T-cell (primary cell): ENCODE measurements around the gene GSTA1. TPM values are rescaled to one million over a fixed set of nuclear protein-coding genes. Genes with fewer than 3 reads are reported as not detected.
"Not testable (repeated sequence)": the region's sequence is repeated elsewhere in the genome, so short reads cannot be mapped to it uniquely, and the experiment has no call there.

ENCODE experiments used
- ATAC-seq, 4 experiments: fragments of 200-7000 bp in 3 of 4; fragments of 150-1000 bp in 1 of 4; cut with Tn5 transposase; replicated peaks in 1 of 4; 1 replicate in 3 of 4; 2 replicates in 1 of 4; pipeline ENCODE4 v1.10.0; 2021; ENCODE audit warnings: moderate library complexity in 3 of 4, mild to moderate bottlenecking in 2 of 4, moderate number of reproducible peaks in 1 of 4
- CTCF ChIA-PET, 2 donors: fragments of 300-600 bp; sonication (Branson Sonifier 250); formaldehyde crosslinking; loops; one replicate each; lab custom pipeline; 2022; ENCODE audit warnings: antibody characterized with exemption in 2 of 2; lab: Charles Lee
- POLR2A ChIA-PET, 2 donors: fragments of 300-600 bp; sonication (Branson Sonifier 250); formaldehyde crosslinking; loops; one replicate each; lab custom pipeline; 2022; ENCODE audit warnings: antibody characterized with exemption in 2 of 2; lab: Charles Lee
- DNase-seq, 35 experiments: peaks; one replicate each; pipeline versions ENCODE4 v3.0.0 to v3.0.0-alpha.2; 2013 to 2023
- H3K27ac ChIP-seq: one replicate; pipeline ENCODE4 v1.5.1; 2013; ENCODE audit warnings: low read length
- H3K27me3 ChIP-seq, 2 experiments: replicated peaks in 1 of 2; 1 replicate in 1 of 2; 2 replicates in 1 of 2; pipeline versions ENCODE4 v1.6.1 to v1.7.0; 2013; ENCODE audit warnings: low read length in 1 of 2, mixed read lengths in 1 of 2; ENCODE audit not compliant: control insufficient read depth in 2 of 2, insufficient read depth in 2 of 2; ENCODE audit errors: extremely low read depth in 1 of 2
- H3K36me3 ChIP-seq, 2 donors: 1 replicate in 1 of 2; 2 replicates in 1 of 2; pipeline versions ENCODE4 v1.6.1 to v1.7.0; 2013; ENCODE audit warnings: low read length in 1 of 2; ENCODE audit not compliant: control insufficient read depth in 2 of 2, insufficient read depth in 1 of 2; ENCODE audit errors: extremely low read depth in 1 of 2
- H3K4me1 ChIP-seq, 2 experiments: 1 replicate in 1 of 2; 2 replicates in 1 of 2; pipeline versions ENCODE4 v1.6.1 to v1.7.0; 2013; ENCODE audit warnings: low read length in 2 of 2, mixed read lengths in 1 of 2; ENCODE audit not compliant: insufficient read depth in 2 of 2, control insufficient read depth in 1 of 2; ENCODE audit errors: extremely low read depth in 1 of 2
- H3K4me3 ChIP-seq, 2 donors: 1 replicate in 1 of 2; 2 replicates in 1 of 2; pipeline versions ENCODE4 v1.5.1 to v1.7.0; 2013; ENCODE audit warnings: mild to moderate bottlenecking in 2 of 2, low read length in 1 of 2, moderate library complexity in 1 of 2; ENCODE audit not compliant: control insufficient read depth in 1 of 2; ENCODE audit errors: extremely low read depth in 1 of 2
- H3K9me3 ChIP-seq: 2 replicates; pipeline ENCODE4 v1.7.0; 2013
- H3K27ac Mint-ChIP-seq, 2 donors: one replicate each; pipeline ENCODE4 v1.8.0; 2020 to 2021; ENCODE audit warnings: mild to moderate bottlenecking in 2 of 2, mixed read lengths in 2 of 2
- H3K27me3 Mint-ChIP-seq, 2 donors: one replicate each; pipeline ENCODE4 v1.8.0; 2021 to 2022; ENCODE audit warnings: mixed read lengths in 2 of 2
- H3K36me3 Mint-ChIP-seq: one replicate; pipeline ENCODE4 v1.8.0; 2021; ENCODE audit warnings: mixed read lengths
- H3K4me1 Mint-ChIP-seq, 3 donors: one replicate each; pipeline ENCODE4 v1.8.0; 2020 to 2022; ENCODE audit warnings: mixed read lengths in 3 of 3, mild to moderate bottlenecking in 1 of 3
- H3K4me3 Mint-ChIP-seq, 3 donors: one replicate each; pipeline ENCODE4 v1.8.0; 2020 to 2022; ENCODE audit warnings: mild to moderate bottlenecking in 3 of 3, mixed read lengths in 3 of 3, moderate library complexity in 3 of 3
- H3K9me3 Mint-ChIP-seq, 3 donors: one replicate each; pipeline ENCODE4 v1.8.0; 2020 to 2022; ENCODE audit warnings: mixed read lengths in 3 of 3
- WGBS: methylation state at CpG from one replicate; pipeline ENCODE4 v1.1.5; 2013; ENCODE audit warnings: missing lambda C conversion rate; ENCODE audit not compliant: insufficient coverage; 5-methylcytosine and 5-hydroxymethylcytosine counted together
- total RNA-seq, 35 experiments: library from RNA in 6 of 35; stranded (reverse) in 6 of 35; fragments of 120-200 nt in 1 of 35; gene quantifications; one replicate each; pipeline versions ENCODE4 v1.2.1 to v1.2.4 and lab custom pipeline; 2013 to 2026

The GSTA1 gene
- total RNA-seq, 5 donors from 2014 or later (not counting 1 experiment from before 2014, with no cell fraction given): 0.82 to 1.2 (median 1.1) TPM; not detected in 2

GRCh38 chr6:52809777-52810176 is 6.2 kb upstream of the GSTA1 start:
- H3K4me1 ChIP-seq, H3K4me3 ChIP-seq, H3K4me3 Mint-ChIP-seq, H3K4me1 Mint-ChIP-seq, H3K27ac Mint-ChIP-seq, POLR2A ChIA-PET, DNase-seq, H3K9me3 ChIP-seq, H3K9me3 Mint-ChIP-seq, H3K36me3 Mint-ChIP-seq, ATAC-seq, H3K36me3 ChIP-seq, CTCF ChIA-PET, H3K27me3 ChIP-seq, H3K27ac ChIP-seq: not testable (repeated sequence)
- no CpG with 5 or more reads among the region's 4 CpGs for WGBS
- peaks cover 16 to 29% of the 10 kb centered on the region in 2 donors for H3K27me3 Mint-ChIP-seq

GRCh38 chr6:52808660-52809059 is 5.0 kb upstream of the GSTA1 start:
- POLR2A ChIA-PET: no interaction called here

GRCh38 chr6:52802806-52803205 is 810 bp downstream of the GSTA1 start:
- no peaks in the 10 kb centered on the region for H3K9me3 ChIP-seq
- H3K27ac ChIP-seq: no peak overlapping the region
- H3K4me1 ChIP-seq: no peaks in the 10 kb centered on the region
- Mint-ChIP-seq H3K27ac (no peak overlapping the region), H3K4me1 (no peaks in the 10 kb centered on the region), H3K36me3 (no peaks in the 10 kb centered on the region), H3K9me3 (no peaks in the 10 kb centered on the region), H3K27me3 (peaks cover 31 to 38% of the 10 kb centered on the region in 2 donors), H3K4me3 (no peak overlapping the region)
- CTCF ChIA-PET: no interaction called here
- peaks cover 2% of the 10 kb centered on the region in 2 experiments for H3K27me3 ChIP-seq
- H3K36me3 ChIP-seq: no peaks in the 10 kb centered on the region
- no peak overlapping the region for H3K4me3 ChIP-seq
- no peak for ATAC-seq
- POLR2A ChIA-PET: no interaction called here
- DNase-seq: no peak
- WGBS: no CpG with 5 or more reads among the region's 1 CpG

More at GRCh38 chr6:52808660-52809059, 5.0 kb upstream of the GSTA1 start:
- Mint-ChIP-seq H3K27me3 (peaks cover 21 to 32% of the 10 kb centered on the region in 2 donors), H3K9me3 (no peaks in the 10 kb centered on the region), H3K4me3 (no peak overlapping the region), H3K4me1 (no peaks in the 10 kb centered on the region), H3K27ac (no peak overlapping the region), H3K36me3 (no peaks in the 10 kb centered on the region)
- H3K27ac ChIP-seq: no peak overlapping the region
- 83% methylated on average over 5 of the region's 5 CpGs for WGBS
- ATAC-seq: no peak
- no peaks in the 10 kb centered on the region for H3K36me3 ChIP-seq
- no peak for DNase-seq
- CTCF ChIA-PET: no interaction called here
- no peaks in the 10 kb centered on the region for H3K9me3 ChIP-seq
- peaks cover 2 to 6% of the 10 kb centered on the region in 2 experiments for H3K27me3 ChIP-seq
- no peak overlapping the region for H3K4me3 ChIP-seq
- H3K4me1 ChIP-seq: no peaks in the 10 kb centered on the region

- H3K27ac Mint-ChIP-seq: no peak overlapping the region
- H3K27me3 Mint-ChIP-seq: peaks cover 36 to 44% of the 10 kb centered on the region in 2 donors
- Histone ChIP-seq H3K4me3 (no peak overlapping the region), H3K36me3 (no peaks in the 10 kb centered on the region), H3K27me3 (peaks cover 2% of the 10 kb centered on the region in 2 experiments), H3K27ac (no peak overlapping the region), H3K4me1 (no peaks in the 10 kb centered on the region), H3K9me3 (no peaks in the 10 kb centered on the region)
- H3K9me3 Mint-ChIP-seq: no peaks in the 10 kb centered on the region
- ChIA-PET CTCF (no interaction called here), POLR2A (interaction anchor here in 1 of 2 donors (0.6 kb wide), 1 partner anchor 252 kb away, joined by 3 read pairs; no protein-coding TSS in a partner anchor)
- H3K36me3 Mint-ChIP-seq: no peaks in the 10 kb centered on the region
- H3K4me3 Mint-ChIP-seq: no peak overlapping the region
- no peak for DNase-seq
- ATAC-seq: no peak
- H3K4me1 Mint-ChIP-seq: no peaks in the 10 kb centered on the region
- WGBS: no CpG with 5 or more reads among the region's 2 CpGs
These were observed 2.3 kb downstream of the GSTA1 start for GRCh38 chr6:52801188-52801841.

GRCh38 chr6:52799272-52799671 is 4.3 kb downstream of the GSTA1 start:
- H3K27me3 ChIP-seq, POLR2A ChIA-PET, H3K9me3 Mint-ChIP-seq, H3K4me3 Mint-ChIP-seq, H3K4me1 ChIP-seq, DNase-seq, H3K36me3 Mint-ChIP-seq, CTCF ChIA-PET, H3K27ac ChIP-seq, H3K4me3 ChIP-seq, H3K27ac Mint-ChIP-seq, H3K9me3 ChIP-seq, H3K36me3 ChIP-seq, ATAC-seq, H3K4me1 Mint-ChIP-seq: not testable (repeated sequence)
- peaks cover 42 to 49% of the 10 kb centered on the region in 2 donors for H3K27me3 Mint-ChIP-seq
- WGBS: no CpG with 5 or more reads among the region's 1 CpG

- H3K4me1 Mint-ChIP-seq, DNase-seq, H3K4me3 ChIP-seq, H3K36me3 Mint-ChIP-seq, H3K9me3 Mint-ChIP-seq, H3K27ac ChIP-seq, H3K36me3 ChIP-seq, POLR2A ChIA-PET, H3K27me3 ChIP-seq, ATAC-seq, H3K9me3 ChIP-seq, H3K4me3 Mint-ChIP-seq, H3K4me1 ChIP-seq, H3K27ac Mint-ChIP-seq: not testable (repeated sequence)
- H3K27me3 Mint-ChIP-seq: peaks cover 27 to 34% of the 10 kb centered on the region in 2 donors
- no CpG with 5 or more reads among the region's 2 CpGs for WGBS
- CTCF ChIA-PET: interaction anchor here in 1 of 2 donors (0.6 kb wide), 1 partner anchor 1125 kb away, joined by 3 read pairs; no protein-coding TSS in a partner anchor
These were observed 9.2 kb downstream of the GSTA1 start for GRCh38 chr6:52794366-52794765.
